Measurements from ENCODE around the gene PITPNC1. TPM values are rescaled to one million over a fixed set of nuclear protein-coding genes. Genes with fewer than 3 reads are reported as not detected.
A peak's percentile ranks its signal among the peaks of the same experiment; 100 is the strongest.

PITPNC1 gene
- total and polyA plus RNA-seq, 4 donors, result 2.3 to 29.6 (median 17.8) TPM

DNA sequence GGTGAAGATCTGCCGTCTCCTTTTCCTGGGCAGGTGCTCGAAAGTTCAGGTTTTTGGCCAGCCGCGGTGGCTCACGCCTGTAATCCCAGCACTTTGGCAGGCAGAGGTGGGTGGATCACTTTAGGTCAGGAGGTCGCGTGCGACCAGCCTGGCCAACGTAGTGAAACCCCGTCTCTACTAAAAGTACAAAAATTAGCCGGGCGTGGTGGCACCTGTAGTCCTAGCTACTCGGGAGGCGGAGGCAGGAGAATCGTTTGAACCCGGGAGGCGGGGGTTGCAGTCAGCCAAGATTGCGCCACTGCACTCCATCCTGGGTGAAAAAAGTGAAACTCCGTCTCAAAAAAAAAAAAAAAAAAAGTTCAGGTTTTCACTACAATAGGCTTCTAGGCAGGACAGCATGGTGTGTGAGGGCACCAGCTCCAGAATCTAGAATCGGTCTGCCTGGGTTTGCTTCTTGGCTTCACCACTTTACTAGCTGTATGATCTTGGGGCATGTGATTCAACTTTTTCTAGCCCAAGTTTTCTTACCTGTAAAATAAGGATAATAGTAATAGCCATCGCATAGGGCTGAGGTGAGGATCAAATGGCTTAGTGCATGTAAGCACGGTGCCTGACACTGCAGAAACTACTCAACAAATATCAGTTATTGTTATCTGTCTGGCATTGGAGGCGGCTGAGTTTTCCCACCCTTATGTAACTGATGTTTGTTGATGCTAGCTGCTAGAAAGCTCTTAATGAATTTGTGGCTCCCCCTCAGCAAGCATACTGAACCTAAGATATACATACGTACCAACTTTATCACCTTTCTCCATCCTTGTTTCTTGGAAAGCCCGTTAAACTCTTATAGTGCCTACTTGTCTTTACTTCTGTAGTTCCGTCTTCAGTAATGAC, 12.0 kb upstream of the PITPNC1 start:
- Histone ChIP-seq H3K27me3 (ENCODE audit: control insufficient read depth in 1 of 2, insufficient read depth in 2 of 2, low read length in 1 of 2) (no peaks in the 10 kb centered on the region), H3K4me1 (ENCODE audit: control insufficient read depth in 1 of 2, insufficient read depth in 2 of 2, low read length in 2 of 2) (no peaks in the 10 kb centered on the region), H3K4me3 (ENCODE audit: low read length in 2 of 2) (peak overlapping the region; percentile 89 to 94), H3K27ac (ENCODE audit: low read depth in 1 of 2, low read length in 2 of 2) (no peak overlapping the region), H3K36me3 (ENCODE audit: control insufficient read depth in 1 of 2, insufficient read depth in 2 of 2, low read length in 1 of 2) (peaks cover 0 to 2% of the 10 kb centered on the region in 2 donors), H3K9me3 (ENCODE audit: control insufficient read depth, low read length) (no peaks in the 10 kb centered on the region)
- DNase-seq (no peak), ATAC-seq (ENCODE audit: low FRiP score) (peak; percentile 3)
- intact Hi-C loops (cut with DNase I), result loop anchor here in 1 of 2 donors (10.0 kb wide), 1 partner anchor 120 kb away; the partner anchor contains the start of gene HELZ
- 72% methylated on average over 26 of the region's 26 CpGs for WGBS, 2 donors

- Histone ChIP-seq H3K27me3 (ENCODE audit: control insufficient read depth in 1 of 2, insufficient read depth in 2 of 2, low read length in 1 of 2) (no peaks in the 10 kb centered on the region), H3K9me3 (ENCODE audit: control insufficient read depth, low read length) (no peaks in the 10 kb centered on the region), H3K4me3 (ENCODE audit: low read length in 2 of 2) (peak overlapping the region; percentile 89 to 94), H3K36me3 (ENCODE audit: control insufficient read depth in 1 of 2, insufficient read depth in 2 of 2, low read length in 1 of 2) (no peaks in the 10 kb centered on the region), H3K4me1 (ENCODE audit: control insufficient read depth in 1 of 2, insufficient read depth in 2 of 2, low read length in 2 of 2) (no peaks in the 10 kb centered on the region), H3K27ac (ENCODE audit: low read depth in 1 of 2, low read length in 2 of 2) (peak overlapping the region in 1 of 2 donors; percentile 78)
- intact Hi-C loops (cut with DNase I), result loop anchor here in 1 of 2 donors (10.0 kb wide), 1 partner anchor 121 kb away; the partner anchor contains the start of gene HELZ
- DNase-seq, result no peak
- ATAC-seq (ENCODE audit: low FRiP score), result peak; percentile 23
- 0 to 1% methylated on average over 11 of the region's 11 CpGs for WGBS, 2 donors
Observed at GRCh38 chr17:67365738-67366192, 11.3 kb upstream of the PITPNC1 start.

- no peaks in the 10 kb centered on the region for H3K4me1 ChIP-seq (ENCODE audit: control insufficient read depth in 1 of 2, insufficient read depth in 2 of 2, low read length in 2 of 2)
- peak within 1 kb of the TSS in 1 of 2 donors; percentile 78 for H3K27ac ChIP-seq (ENCODE audit: low read depth in 1 of 2, low read length in 2 of 2)
- H3K4me3 ChIP-seq (ENCODE audit: low read length in 2 of 2), result peak within 1 kb of the TSS; percentile 89 to 94
- no peaks in the 10 kb centered on the region for H3K9me3 ChIP-seq (ENCODE audit: control insufficient read depth, low read length)
- no peaks in the 10 kb centered on the region for H3K27me3 ChIP-seq (ENCODE audit: control insufficient read depth in 1 of 2, insufficient read depth in 2 of 2, low read length in 1 of 2)
- no peaks in the 10 kb centered on the region for H3K36me3 ChIP-seq (ENCODE audit: control insufficient read depth in 1 of 2, insufficient read depth in 2 of 2, low read length in 1 of 2)
- ATAC-seq (ENCODE audit: low FRiP score), result peak; percentile 98
- intact Hi-C loops (cut with DNase I), result loop anchor here in 1 of 2 donors (10.0 kb wide), 1 partner anchor 122 kb away; the partner anchor contains the start of gene HELZ
- peak; percentile 97 to 98 for DNase-seq
- WGBS, 2 donors, result 0 to 1% methylated on average over 55 of the region's 55 CpGs
Observed at GRCh38 chr17:67366193-67367157, 10.6 kb upstream of the PITPNC1 start, which contains the start of gene PSMD12. Gene PSMD12, minus strand, starts transcription at chr17:67366577. Its CDS starts 58 bp downstream, at chr17:67366519.

DNA sequence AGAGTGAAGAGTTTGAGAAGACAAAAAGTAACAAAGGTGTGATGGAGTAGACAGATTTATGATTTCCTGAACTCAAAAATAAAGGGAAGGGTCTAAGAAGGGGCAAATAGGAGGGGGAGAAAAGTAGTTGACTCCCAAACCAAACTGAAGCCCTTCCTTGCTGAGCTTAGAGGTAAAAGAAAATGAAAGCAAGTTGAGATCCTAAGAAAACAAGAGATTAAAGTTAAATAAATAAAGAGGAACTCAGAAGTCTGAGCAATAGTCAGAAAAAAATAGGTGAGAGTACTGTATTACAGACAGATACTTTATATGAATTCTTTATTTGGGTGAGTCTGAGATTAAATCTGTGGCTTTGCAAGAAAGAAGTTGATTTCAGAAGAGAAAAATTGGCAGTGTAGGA, 7.4 kb upstream of the PITPNC1 start:
- no peaks in the 10 kb centered on the region for H3K27me3 ChIP-seq (ENCODE audit: control insufficient read depth in 1 of 2, insufficient read depth in 2 of 2, low read length in 1 of 2)
- no peak for DNase-seq
- no peak for ATAC-seq (ENCODE audit: low FRiP score)
- no peaks in the 10 kb centered on the region for H3K36me3 ChIP-seq (ENCODE audit: control insufficient read depth in 1 of 2, insufficient read depth in 2 of 2, low read length in 1 of 2)
- no peaks in the 10 kb centered on the region for H3K4me1 ChIP-seq (ENCODE audit: control insufficient read depth in 1 of 2, insufficient read depth in 2 of 2, low read length in 2 of 2)
- no peak overlapping the region for H3K27ac ChIP-seq (ENCODE audit: low read depth in 1 of 2, low read length in 2 of 2)
- no peak overlapping the region for H3K4me3 ChIP-seq (ENCODE audit: low read length in 2 of 2)
- no peaks in the 10 kb centered on the region for H3K9me3 ChIP-seq (ENCODE audit: control insufficient read depth, low read length)
- intact Hi-C loops (cut with DNase I), result loop anchor here in 1 of 2 donors (10.0 kb wide), 1 partner anchor 125 kb away; the partner anchor contains the start of gene HELZ

DNA sequence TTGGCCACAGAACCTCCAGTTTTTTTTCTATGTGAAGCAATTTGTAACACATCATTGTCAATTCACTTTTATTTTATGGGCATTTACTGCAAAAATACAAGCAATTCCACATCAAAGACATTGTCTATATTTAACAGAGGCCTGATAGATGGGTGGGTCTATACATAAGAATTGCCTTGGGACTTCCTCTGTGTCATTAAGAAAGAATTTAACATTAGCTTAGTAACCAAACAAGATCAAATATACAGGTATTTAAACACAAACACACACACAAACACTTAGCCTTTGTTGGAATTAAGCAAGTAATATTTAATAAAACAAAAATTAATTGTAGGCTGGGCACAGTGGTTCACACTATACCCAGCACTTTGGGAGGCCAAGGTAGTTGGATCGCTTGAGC, 4.3 kb upstream of the PITPNC1 start:
- no peaks in the 10 kb centered on the region for H3K27me3 ChIP-seq (ENCODE audit: control insufficient read depth in 1 of 2, insufficient read depth in 2 of 2, low read length in 1 of 2)
- no peaks in the 10 kb centered on the region for H3K9me3 ChIP-seq (ENCODE audit: control insufficient read depth, low read length)
- DNase-seq (no peak), ATAC-seq (ENCODE audit: low FRiP score) (no peak)
- H3K36me3 ChIP-seq (ENCODE audit: control insufficient read depth in 1 of 2, insufficient read depth in 2 of 2, low read length in 1 of 2), result no peaks in the 10 kb centered on the region
- intact Hi-C loops (cut with DNase I), result no loop called here
- H3K27ac ChIP-seq (ENCODE audit: low read depth in 1 of 2, low read length in 2 of 2), result no peak overlapping the region
- 48 to 54% methylated on average over 1 of the region's 1 CpG for WGBS, 2 donors
- no peaks in the 10 kb centered on the region for H3K4me1 ChIP-seq (ENCODE audit: control insufficient read depth in 1 of 2, insufficient read depth in 2 of 2, low read length in 2 of 2)
- no peak overlapping the region for H3K4me3 ChIP-seq (ENCODE audit: low read length in 2 of 2)

- intact Hi-C loops (cut with DNase I), result loop anchor here in 1 of 2 donors (5.0 kb wide), 1 partner anchor 313 kb away; no protein-coding TSS in a partner anchor
- Histone ChIP-seq H3K36me3 (ENCODE audit: control insufficient read depth in 1 of 2, insufficient read depth in 2 of 2, low read length in 1 of 2) (no peaks in the 10 kb centered on the region), H3K4me3 (ENCODE audit: low read length in 2 of 2) (no peak overlapping the region), H3K27me3 (ENCODE audit: control insufficient read depth in 1 of 2, insufficient read depth in 2 of 2, low read length in 1 of 2) (no peaks in the 10 kb centered on the region), H3K9me3 (ENCODE audit: control insufficient read depth, low read length) (no peaks in the 10 kb centered on the region), H3K4me1 (ENCODE audit: control insufficient read depth in 1 of 2, insufficient read depth in 2 of 2, low read length in 2 of 2) (no peaks in the 10 kb centered on the region), H3K27ac (ENCODE audit: low read depth in 1 of 2, low read length in 2 of 2) (no peak overlapping the region)
- DNase-seq, result peak; percentile 92 to 96
- 17 to 18% methylated on average over 12 of the region's 12 CpGs for WGBS, 2 donors
- ATAC-seq (ENCODE audit: low FRiP score), result no peak
Observed at GRCh38 chr17:67374329-67375053, 2.6 kb upstream of the PITPNC1 start.

DNA sequence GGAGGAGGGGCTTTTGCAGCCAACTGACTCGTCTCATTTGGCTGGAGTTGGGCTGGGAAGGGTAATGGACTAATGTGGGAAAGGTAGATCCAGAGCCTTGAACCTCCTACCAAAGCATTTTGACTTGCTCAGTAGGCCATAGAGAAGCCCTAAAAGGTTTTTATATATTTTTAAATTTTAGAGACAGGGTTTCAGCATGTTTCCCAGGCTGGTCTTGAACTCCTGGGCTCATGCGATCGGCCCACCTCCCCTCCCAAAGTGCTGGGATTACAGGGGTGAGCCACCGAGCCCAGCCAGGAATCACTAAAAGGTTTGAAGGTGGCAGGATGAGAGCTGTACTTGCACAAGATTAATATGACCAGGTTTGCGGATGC, 2.0 kb upstream of the PITPNC1 start:
- Histone ChIP-seq H3K27ac (ENCODE audit: low read depth in 1 of 2, low read length in 2 of 2) (no peak overlapping the region), H3K27me3 (ENCODE audit: control insufficient read depth in 1 of 2, insufficient read depth in 2 of 2, low read length in 1 of 2) (no peaks in the 10 kb centered on the region), H3K36me3 (ENCODE audit: control insufficient read depth in 1 of 2, insufficient read depth in 2 of 2, low read length in 1 of 2) (no peaks in the 10 kb centered on the region), H3K4me3 (ENCODE audit: low read length in 2 of 2) (no peak overlapping the region), H3K4me1 (ENCODE audit: control insufficient read depth in 1 of 2, insufficient read depth in 2 of 2, low read length in 2 of 2) (no peaks in the 10 kb centered on the region), H3K9me3 (ENCODE audit: control insufficient read depth, low read length) (no peaks in the 10 kb centered on the region)
- DNase-seq (no peak), ATAC-seq (ENCODE audit: low FRiP score) (no peak)
- intact Hi-C loops (cut with DNase I), result loop anchor here in 1 of 2 donors (5.0 kb wide), 1 partner anchor 312 kb away; no protein-coding TSS in a partner anchor
- 73 to 76% methylated on average over 5 of the region's 5 CpGs for WGBS, 2 donors

- no peak for ATAC-seq (ENCODE audit: low FRiP score)
- intact Hi-C loops (cut with DNase I), result loop anchor here (2.0 to 5.0 kb wide), 3 partner anchors 99 to 313 kb away; no protein-coding TSS in a partner anchor
- no peaks in the 10 kb centered on the region for H3K4me1 ChIP-seq (ENCODE audit: control insufficient read depth in 1 of 2, insufficient read depth in 2 of 2, low read length in 2 of 2)
- H3K4me3 ChIP-seq (ENCODE audit: low read length in 2 of 2), result no peak overlapping the region
- no peaks in the 10 kb centered on the region for H3K9me3 ChIP-seq (ENCODE audit: control insufficient read depth, low read length)
- DNase-seq, result no peak
- 85 to 89% methylated on average over 6 of the region's 6 CpGs for WGBS, 2 donors
- no peak overlapping the region for H3K27ac ChIP-seq (ENCODE audit: low read depth in 1 of 2, low read length in 2 of 2)
- no peaks in the 10 kb centered on the region for H3K36me3 ChIP-seq (ENCODE audit: control insufficient read depth in 1 of 2, insufficient read depth in 2 of 2, low read length in 1 of 2)
- no peaks in the 10 kb centered on the region for H3K27me3 ChIP-seq (ENCODE audit: control insufficient read depth in 1 of 2, insufficient read depth in 2 of 2, low read length in 1 of 2)
Observed at GRCh38 chr17:67375716-67376115, 1.4 kb upstream of the PITPNC1 start.
